Limb (tissue), 2 donors: ENCODE data around the gene NAALADL2.
"Not testable (repeated sequence)": the region's sequence is repeated elsewhere in the genome, so short reads cannot be mapped to it uniquely, and the experiment has no call there.

ENCODE experiments used
- DNase-seq, 2 donors: peaks; one replicate each; pipeline ENCODE4 v3.0.0-alpha.2; 2016; ENCODE audit errors: extremely low spot score in 2 of 2

NAALADL2 gene

GRCh38 chr3:175257123-175257522 lies 398.0 kb downstream of the NAALADL2 start:
- no peak for DNase-seq

- no peak for DNase-seq
These were observed 399.6 kb downstream of the NAALADL2 start for GRCh38 chr3:175258763-175259162.

- no peak for DNase-seq
These were observed 401.1 kb downstream of the NAALADL2 start for GRCh38 chr3:175260145-175260794.

GRCh38 chr3:175266478-175266877 lies 407.3 kb downstream of the NAALADL2 start:
- DNase-seq: no peak

- no peak for DNase-seq
These were observed 408.0 kb downstream of the NAALADL2 start for GRCh38 chr3:175267121-175267531.

- no peak for DNase-seq
These were observed 408.4 kb downstream of the NAALADL2 start for GRCh38 chr3:175267561-175267960.

GRCh38 chr3:175269394-175269793 lies 410.3 kb downstream of the NAALADL2 start:
- no peak for DNase-seq

- no peak for DNase-seq
These were observed 411.2 kb downstream of the NAALADL2 start for GRCh38 chr3:175270198-175270837.

- DNase-seq: no peak
These were observed 411.7 kb downstream of the NAALADL2 start for GRCh38 chr3:175270866-175271265.

- DNase-seq: not testable (repeated sequence)
These were observed 412.3 kb downstream of the NAALADL2 start for GRCh38 chr3:175271465-175271864.

- no peak for DNase-seq
These were observed 413.3 kb downstream of the NAALADL2 start for GRCh38 chr3:175272392-175272791.

GRCh38 chr3:175273573-175273972 lies 414.4 kb downstream of the NAALADL2 start:
- no peak for DNase-seq

GRCh38 chr3:175274056-175274455 lies 414.9 kb downstream of the NAALADL2 start:
- DNase-seq: no peak

GRCh38 chr3:175274474-175275218 lies 415.5 kb downstream of the NAALADL2 start:
- no peak for DNase-seq

GRCh38 chr3:175278680-175279079 lies 419.5 kb downstream of the NAALADL2 start:
- DNase-seq: no peak

- DNase-seq: no peak
These were observed 420.3 kb downstream of the NAALADL2 start for GRCh38 chr3:175279457-175279856.

GRCh38 chr3:175279911-175280310 lies 420.8 kb downstream of the NAALADL2 start:
- DNase-seq: no peak

- no peak for DNase-seq
These were observed 428.3 kb downstream of the NAALADL2 start for GRCh38 chr3:175287361-175287963.

- DNase-seq: no peak
These were observed 429.5 kb downstream of the NAALADL2 start for GRCh38 chr3:175288621-175289020.

GRCh38 chr3:175294793-175295192 lies 435.7 kb downstream of the NAALADL2 start:
- DNase-seq: no peak

- DNase-seq: no peak
These were observed 436.4 kb downstream of the NAALADL2 start for GRCh38 chr3:175295248-175296130.
